Stimulated activated CD8-positive, alpha-beta memory T cell treated with anti-CD3 and anti-CD28 coated beads, Interleukin-7, amount 100 ng/mL, for 1 hour (primary cell): ENCODE data around the gene SLC44A1.

Source experiments
- DNase-seq, 2 donors: peaks; one replicate each; pipeline ENCODE4 v3.0.0-alpha.2; 2020; ENCODE audit warnings: low read depth in 2 of 2

Gene SLC44A1

DNA sequence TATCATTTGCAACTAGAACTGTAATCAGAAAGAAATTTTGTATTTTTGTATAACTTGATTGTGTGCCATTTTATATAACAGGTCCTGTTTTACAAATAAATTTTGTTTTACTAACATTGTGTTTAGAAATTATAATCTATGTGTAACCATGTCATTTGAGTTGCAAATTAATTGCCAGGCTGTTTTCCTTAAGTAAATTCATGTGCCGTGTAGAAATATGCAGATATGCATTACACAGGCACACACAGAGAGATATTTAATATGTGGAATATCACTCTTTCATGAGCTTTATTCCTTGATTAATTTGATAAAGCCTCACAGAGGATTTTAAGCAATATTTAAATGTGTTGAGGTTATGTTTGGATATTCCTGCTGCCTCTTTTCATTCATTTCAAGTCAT is 146.8 kb downstream of the SLC44A1 start:
- no peak for DNase-seq

DNA sequence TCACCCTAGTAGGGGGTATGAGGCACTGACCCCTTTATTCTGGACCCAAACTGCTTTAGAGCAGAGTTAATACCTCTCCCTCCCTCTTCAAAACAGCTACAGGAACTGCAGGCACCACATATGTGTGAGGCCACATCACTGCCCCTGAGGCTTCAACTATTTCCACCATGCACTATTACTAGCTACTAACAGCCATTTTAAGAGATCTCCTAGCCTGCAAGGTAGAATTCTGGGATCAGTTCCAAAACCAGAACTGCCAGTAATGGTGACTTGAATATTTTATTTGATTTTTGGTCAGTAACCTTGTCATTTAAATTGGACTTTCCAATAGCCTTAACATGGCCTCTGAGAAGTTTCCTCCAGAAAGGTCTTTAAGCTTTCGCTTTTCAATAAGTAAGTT is 148.1 kb downstream of the SLC44A1 start:
- no peak for DNase-seq

DNA sequence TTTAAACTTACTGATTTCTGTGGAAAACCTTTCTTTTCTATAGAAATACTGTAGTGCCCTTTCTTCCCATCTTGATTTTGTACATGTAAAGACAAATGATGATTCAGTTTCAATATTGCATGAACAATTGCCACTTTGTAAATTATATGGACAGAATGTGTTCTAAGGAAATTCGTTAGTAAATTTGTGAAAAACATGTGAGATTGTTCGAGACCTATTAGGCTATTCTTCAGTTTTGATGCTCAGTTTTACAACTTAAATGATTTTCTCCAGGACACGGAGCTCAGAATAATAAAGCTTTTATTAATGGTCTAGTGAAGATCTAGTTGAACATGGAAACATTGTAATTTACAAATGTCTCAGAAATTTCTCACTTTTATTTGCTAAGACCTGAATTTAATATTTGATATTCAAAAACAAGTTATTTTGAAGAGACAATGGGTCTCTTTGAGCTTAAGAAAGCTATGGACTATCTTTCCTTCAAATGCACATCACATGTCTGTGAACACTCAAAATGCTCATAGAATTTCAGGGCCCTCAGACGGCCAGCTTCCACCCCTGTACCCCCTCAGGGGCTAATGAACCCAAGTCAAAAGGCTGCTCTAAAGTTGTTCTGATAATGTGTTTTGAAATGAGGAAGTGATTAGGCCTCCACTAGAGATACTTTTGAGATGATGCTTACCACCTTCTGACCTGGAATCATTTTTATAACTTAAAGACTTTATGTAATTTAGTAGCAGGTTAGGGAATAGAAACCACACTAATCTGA is 149.3 kb downstream of the SLC44A1 start:
- DNase-seq: no peak

DNA sequence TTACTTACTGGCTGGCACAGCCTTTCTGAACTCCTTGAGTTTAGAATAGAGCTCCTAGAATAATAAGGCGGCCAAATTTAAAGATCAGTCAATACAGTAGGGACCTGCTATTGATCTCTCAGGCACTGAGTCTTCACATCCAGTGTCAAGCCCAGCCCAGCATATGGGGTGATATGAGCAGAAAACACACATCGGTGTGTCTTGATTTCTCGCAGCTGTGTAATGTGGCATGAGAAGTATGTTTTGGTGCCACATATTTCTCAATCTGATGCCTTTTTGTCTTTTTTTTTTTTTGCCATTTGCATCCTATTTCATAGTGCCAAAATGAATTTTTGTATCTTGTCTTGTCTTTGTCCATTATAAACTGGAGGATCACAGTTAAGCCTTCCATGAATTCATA is 152.0 kb downstream of the SLC44A1 start:
- DNase-seq: no peak

DNA sequence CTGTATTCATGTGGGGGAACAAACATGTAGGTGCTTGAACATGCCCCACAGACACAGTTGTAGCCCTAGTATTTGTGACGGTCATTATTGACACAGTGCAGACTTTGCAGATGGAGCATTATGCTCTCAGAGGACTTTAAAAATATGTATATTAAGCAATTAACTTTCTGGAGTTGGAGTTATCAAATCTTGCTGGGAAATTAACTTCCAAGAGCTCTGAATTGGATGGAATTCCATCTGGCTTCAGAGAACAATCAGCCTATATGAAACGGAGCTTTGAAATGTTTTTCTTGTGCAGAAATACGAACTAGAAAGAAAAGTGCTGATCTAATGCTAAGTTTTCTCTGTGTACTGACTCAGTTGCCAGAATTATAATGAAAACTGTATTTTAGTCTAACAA is 152.4 kb downstream of the SLC44A1 start:
- DNase-seq: no peak

DNA sequence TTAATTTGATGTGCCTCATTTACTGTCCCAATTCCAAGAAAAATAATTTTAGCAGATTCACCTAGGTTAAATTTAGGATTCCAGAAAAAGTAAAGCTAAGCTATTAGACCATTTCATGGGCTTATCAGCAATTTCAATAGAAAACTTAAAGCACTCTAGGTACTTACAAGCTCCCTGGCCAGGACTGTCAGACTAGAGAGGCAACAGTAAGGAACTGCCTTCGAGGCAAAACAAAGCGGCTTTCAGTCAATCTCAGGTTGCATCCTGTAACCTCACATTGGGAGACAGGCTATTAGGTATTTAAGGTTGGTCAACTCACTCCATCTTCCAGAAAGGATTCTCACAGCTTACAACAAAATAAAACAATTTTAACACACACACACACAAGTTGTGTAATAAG is 154.7 kb downstream of the SLC44A1 start:
- no peak for DNase-seq

DNA sequence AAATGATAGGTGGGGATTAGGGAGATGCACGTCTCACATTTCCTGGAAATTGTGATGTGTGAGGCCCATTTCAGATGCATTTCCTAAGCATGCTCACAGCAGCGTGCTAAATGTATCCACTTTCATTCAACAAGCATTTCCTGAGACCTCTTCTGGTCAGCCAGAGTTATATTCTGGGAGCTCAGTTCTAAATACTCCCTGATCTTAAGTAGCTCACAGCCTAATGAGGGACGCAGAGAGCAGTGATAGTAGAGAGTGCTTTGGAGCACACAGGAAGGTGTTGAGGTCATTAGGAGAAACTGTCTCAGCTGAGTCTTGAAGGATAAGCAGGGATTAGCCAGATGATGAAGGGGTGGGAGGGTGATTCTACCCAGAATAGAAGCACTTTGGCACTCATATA is 157.2 kb downstream of the SLC44A1 start:
- no peak for DNase-seq

DNA sequence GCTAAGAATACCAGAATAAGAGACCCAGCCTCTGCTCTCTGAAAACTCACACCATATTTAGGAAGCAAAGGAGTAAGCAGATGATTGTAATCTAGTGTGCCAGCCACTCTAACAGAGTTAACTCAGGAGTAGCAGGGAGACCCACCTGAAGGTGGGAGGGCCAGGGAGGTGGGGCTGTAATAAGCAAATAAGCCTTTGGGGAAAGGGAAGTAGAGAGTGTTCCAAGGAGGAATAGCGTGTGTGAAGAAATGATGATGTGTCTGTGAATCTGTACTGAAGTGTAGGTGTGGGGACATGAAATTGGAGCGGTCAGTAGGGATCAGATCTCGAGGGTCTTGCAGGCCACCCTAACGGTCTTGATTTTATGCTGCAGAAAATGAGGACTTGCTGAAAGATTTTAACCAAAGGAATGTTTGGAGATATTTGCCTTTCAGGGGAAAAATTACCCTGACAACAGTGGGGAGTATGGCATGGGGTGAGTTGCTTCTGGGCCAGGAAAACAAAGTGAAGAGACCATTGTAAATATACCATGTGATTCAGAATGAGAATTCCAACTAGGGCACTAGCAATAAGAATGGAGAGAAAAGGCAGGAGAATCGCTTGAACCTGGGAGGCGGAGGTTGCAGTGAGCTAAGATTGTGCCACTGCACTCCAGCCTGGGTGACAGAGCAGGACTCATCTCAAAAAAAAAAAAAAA is 159.2 kb downstream of the SLC44A1 start:
- DNase-seq: no peak

DNA sequence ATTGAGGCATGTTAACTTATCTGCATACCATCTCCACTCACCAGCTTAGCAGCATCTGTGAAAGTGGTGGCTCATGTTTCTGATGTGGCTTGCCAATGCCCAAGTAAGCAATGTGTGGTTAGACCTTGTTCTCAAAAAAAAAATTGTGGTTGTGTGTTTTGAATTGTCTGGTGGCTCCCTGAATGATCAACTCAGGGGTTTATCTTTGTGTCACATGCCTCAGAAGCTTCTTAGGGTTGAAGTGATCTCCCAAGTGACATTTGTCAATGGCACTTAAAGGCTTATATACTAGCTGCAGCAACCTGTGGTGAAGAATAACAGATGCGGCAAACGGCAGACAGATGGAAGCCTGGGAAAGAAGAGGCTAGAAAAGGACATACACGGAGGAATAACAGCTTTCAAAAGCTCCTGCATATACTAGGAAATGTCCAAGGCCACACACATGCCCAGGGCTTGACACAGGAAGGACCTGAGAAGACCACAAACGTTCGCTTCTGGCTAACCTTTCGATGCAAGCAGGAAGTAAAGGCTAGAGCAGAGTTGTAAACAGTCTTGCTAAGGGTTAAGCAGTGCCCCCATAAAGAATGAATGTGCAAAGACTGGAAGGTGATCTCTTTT is 161.2 kb downstream of the SLC44A1 start:
- DNase-seq: peak; percentile 20 to 29

DNA sequence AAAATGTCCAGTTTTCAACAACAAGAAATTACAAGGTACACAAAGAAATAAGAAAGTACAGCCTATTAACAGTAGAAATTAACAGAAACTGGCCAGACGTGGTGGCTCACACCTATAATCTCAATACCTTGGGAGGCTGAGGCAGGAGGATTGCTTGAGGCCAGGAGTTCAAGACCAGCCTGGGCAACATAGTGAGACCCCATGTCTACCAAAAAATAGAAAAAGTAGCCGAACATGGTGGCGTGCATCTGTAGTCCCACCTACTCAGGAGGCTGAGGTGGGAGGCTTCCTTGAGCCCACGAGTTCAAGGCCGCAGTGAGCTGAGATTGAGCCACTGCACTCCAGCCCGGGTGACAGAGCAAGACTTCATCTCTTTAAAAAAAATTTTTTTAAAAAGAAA is 161.9 kb downstream of the SLC44A1 start:
- no peak for DNase-seq

DNA sequence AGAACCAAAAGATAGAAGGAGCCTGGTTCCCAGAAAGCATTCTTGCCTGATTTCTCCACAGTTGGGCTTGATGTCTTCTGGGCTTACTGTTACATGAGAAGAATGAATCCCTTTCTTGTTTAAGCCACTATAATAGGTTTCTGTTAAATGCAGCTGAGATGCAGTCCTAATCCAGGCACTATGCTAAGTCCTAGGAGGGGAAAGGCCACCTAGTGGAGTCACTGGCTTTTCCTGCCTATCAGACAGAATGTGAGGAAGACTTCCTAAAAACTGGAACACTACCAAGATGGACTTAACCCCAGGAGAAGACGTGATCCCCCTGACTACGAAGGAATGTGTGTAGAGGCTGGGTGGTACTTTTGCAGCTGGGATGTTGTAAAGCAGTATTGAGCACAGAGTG is 169.1 kb downstream of the SLC44A1 start:
- no peak for DNase-seq

DNA sequence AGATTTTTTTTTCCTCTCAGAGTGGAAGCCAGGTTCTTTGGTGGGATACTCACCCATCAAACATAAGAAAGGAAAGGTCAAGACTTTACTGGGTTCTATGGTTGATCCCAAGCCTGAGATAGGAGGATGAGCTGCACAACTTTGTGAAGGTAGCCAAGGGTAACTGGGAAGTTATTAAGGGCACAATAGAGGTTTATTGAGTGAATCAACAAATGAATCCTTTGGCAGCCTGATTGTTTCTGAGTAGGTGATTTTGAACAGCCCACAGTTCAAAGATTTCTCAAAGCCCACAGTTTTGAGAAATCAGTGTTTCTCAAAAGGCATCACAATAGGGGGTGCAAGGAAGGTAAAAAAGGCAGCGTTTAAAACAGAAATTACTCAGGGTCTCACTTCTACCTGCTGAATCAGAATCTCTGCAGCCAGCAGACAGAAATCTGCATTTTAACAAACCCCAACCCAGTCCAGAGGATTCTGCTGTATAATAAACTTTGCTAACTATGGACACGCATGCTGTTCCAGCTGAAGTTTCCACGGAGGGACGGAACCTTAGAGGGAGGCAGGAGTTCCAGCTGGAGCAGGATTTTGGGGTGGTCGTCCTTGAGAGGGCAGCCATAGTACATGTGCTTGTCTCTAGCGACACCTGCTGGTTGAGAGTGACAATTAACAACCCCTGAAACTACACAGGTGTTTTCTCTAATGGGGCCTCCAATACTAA is 170.7 kb downstream of the SLC44A1 start:
- DNase-seq: peak; percentile 14 to 40

DNA sequence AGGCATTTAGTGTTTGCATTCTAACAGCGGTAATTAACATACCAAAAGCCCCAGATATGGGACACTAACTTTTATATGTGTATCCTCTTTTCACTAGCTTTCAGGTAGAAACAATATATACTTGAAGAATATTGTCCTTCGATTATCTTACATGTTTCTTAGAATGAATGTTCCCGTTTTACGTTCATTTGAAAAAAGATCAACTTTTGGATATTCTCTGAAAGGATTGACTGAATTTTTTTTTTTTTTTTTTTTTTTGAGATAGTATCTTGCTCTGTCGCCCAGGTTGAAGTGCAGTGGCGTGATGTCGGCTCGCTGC is 171.2 kb downstream of the SLC44A1 start:
- DNase-seq: no peak

DNA sequence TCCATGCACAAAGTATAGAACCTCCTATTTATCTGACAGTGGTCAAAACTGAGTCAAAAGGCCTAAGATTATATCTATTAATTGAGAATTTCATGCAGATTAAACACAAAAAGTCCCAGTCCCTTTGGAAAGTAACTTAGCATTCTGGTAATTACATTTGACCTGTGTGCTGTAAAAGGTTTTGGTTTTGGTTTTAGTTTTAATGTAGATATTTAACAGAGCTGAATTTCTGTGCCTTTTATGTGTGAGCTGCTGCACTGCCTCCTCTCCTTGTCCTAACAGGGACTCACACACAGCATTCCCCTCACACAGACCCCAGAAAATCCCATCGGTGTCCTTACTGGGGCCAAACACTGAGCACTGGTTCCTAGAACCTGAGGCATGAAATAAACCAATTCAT is 172.4 kb downstream of the SLC44A1 start:
- DNase-seq: no peak

DNA sequence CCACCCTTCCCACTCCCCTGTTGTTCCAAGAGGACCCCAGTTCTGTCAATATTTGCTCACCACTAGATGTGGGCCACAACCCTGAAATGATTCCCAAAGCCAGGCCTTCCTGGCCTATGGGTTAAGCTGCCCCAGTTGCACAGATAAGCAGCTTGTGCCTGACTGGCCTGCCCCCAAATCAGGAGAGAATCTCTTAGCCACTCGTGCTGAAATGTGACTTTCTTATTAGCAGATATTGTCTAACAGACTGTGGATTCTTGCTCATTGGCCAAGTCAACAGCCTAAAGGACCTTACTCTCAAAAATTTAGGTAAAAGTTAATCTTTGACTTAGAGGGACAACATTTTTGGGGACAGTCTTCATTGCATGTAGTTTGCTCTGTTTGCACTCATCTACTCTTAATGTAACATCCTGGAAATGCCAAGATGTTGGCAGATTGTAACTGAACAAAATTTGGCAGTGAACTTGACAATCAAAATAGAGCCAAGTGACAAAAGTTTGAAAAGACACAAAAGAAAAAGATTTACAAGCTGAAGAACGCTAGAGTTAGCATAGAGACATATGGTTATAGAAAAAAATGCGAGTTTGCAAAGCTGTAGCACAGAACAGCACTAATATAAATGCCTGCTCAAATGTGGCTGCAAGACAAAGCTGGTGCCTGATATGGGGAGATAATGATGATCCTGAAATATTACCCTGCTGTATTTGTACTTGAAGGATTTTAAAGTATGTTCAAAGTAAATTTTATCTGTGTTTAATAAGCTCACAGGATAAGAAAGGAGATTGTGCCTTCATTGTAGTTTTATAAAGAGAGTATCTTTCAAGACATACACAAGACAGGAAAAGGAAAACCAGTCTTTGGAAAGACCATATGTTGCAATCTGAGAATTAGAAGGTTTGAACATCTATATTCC is 174.4 kb downstream of the SLC44A1 start:
- no peak for DNase-seq

DNA sequence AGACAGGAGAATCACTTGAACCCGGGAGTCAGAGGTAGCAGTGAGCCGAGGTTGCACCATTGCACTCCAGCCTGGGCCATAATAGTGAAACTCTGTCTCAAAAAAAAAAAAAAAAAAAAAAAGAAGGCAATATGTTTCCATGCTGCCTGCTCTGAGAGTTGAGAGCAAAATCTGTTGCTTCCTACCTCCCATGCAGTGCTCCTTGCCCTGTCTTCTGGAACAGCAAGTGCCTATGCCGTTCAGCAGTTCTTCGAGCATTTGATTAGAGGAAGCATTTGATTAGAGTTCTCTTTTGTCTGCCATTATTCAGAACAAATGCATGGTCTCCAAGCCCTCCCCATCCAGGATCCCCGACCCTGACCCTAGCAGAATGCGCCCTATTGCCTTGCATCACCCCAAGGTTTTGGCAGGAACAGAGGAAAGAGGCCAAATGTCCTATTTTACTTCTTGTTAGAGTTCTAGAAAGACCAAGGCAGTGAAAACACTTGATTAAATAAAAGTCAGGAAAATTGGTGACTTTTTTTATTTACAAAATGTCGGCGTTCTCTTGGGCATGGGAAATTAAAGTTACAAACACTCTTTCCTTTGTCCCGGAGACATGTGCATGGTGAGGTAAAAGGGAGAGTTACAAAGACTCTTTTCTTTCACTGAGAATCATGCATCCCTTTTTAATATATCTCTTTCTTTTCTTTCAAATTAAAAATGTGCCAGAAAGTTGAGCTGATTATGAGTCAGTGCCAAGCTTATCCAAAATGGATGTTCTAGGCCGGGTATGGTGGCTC is 175.6 kb downstream of the SLC44A1 start:
- DNase-seq: no peak

DNA sequence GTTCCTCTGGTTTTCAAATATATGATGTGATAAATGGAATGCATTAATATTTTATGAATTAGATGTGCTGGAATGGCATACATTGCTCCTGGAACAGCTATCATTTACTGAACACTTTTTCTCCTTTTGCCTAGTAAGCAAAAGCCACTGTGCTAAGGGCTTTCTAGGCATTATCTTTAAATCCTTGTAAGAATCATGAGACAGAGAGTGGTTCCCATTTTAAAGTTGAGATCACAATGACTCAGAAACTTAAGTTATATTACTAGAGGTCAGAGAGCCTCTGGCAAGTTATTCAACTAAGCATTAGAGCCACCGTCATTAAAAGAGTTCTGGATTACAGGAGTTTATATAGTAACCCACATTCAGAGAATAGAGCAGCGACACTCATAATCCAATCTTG is 176.7 kb downstream of the SLC44A1 start:
- no peak for DNase-seq

DNA sequence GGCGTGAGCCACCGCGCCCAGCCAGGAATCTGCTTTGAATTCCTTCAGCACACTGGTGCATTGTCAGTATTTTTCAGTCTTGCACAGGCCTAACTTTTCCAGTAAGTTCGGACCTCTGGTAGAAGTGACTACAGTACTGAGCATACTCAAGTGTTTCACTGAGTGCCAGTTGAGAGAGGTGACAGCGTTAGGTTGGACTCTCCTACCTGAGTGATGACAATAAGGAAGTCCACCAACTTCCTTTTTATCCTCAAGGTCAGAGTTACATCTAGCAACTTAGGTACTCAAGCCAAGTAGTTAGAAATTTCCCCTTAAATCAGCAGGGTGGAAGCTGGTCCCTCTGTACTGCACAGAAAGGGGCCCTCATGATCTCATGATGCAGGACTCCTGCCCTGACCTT is 177.4 kb downstream of the SLC44A1 start:
- DNase-seq: no peak

DNA sequence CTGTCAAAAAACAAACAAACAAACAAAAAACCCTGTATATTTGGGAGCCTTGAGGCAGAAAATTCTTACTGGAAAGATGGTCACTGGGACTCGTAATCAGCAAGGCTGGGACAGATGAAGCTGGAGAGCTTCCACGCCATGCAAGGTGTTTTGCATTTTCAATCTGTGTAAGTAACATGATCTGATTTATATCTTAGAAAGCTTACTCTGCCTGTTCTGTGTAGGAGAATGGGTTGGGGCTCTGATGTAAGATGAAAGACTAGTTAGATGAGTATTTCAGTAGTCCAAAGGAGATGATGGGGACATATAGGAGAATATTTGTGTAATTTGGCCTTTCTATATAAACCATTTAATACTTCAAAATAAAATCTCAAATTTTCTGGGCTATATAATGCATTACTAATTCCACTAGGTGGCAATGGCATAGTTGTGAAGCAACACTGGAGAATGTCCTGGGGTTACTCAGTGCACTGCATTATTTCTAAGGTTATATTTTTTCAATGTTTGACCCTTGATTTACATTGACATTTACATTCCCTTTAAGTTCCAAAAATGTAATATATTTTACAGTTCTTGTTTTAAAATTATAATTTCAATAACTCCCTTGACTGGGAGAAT is 181.5 kb downstream of the SLC44A1 start:
- DNase-seq: no peak

DNA sequence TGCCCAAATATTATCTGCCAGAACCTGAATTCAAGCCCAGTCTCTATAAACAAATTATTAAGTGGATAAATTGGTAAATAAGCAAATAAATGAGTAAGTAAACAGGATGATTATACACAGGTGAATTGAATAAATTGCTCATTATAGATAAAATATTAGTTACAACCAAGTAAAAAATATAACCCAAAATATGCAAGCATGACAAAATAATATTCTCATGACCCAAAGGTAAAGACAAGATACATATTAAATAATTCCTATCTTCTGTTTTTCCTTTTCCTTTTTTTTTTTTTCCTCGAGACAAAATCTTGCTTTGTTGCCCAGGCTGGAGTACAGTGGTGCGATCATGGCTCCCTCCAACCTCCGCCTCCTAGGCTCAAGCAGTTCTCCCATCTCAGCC is 182.2 kb downstream of the SLC44A1 start:
- DNase-seq: no peak
